Aortic smooth muscle cell (primary cell): Measurements from ENCODE around the gene RELB. TPM values are rescaled to one million over a fixed set of nuclear protein-coding genes. Genes with fewer than 3 reads are reported as not detected.

Source experiments
- total RNA-seq: library from RNA; depleted of rRNA; stranded (reverse); fragments of >200 nt; gene quantifications from 2 replicates; pipeline ENCODE4 v1.2.3, GENCODE V29; 2014

The RELB gene, protein sequence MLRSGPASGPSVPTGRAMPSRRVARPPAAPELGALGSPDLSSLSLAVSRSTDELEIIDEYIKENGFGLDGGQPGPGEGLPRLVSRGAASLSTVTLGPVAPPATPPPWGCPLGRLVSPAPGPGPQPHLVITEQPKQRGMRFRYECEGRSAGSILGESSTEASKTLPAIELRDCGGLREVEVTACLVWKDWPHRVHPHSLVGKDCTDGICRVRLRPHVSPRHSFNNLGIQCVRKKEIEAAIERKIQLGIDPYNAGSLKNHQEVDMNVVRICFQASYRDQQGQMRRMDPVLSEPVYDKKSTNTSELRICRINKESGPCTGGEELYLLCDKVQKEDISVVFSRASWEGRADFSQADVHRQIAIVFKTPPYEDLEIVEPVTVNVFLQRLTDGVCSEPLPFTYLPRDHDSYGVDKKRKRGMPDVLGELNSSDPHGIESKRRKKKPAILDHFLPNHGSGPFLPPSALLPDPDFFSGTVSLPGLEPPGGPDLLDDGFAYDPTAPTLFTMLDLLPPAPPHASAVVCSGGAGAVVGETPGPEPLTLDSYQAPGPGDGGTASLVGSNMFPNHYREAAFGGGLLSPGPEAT
- 3.3 and 3.5 TPM in 2 replicates for total RNA-seq

DNA sequence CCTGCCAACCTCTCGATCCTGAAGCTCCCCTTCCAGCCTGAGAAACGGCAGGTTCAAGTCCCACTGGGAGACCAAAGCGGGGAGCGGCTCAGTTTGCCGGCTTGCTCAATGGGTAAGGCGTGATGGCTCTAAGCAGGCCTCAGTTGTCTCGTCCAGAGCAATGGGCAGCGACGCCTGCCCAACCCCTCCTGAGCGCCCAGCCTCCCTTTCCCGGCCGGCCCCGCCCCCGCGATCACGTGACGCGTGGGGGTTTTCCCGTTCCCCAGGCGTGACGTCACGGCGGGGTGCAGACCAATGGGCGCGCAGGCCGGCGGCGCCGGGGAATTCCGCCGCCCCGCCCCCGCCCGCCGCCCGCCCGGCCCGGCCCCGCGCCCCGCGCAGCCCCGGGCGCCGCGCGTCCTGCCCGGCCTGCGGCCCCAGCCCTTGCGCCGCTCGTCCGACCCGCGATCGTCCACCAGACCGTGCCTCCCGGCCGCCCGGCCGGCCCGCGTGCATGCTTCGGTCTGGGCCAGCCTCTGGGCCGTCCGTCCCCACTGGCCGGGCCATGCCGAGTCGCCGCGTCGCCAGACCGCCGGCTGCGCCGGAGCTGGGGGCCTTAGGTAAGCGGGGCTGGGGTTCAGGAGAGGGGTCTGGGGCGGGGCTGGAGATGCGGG lies at the start of gene RELB:
Gene RELB, plus strand, starts transcription at position 378 of the 653 bp plus-strand sequence. Its CDS starts 116 bp downstream, at position 494.

DNA sequence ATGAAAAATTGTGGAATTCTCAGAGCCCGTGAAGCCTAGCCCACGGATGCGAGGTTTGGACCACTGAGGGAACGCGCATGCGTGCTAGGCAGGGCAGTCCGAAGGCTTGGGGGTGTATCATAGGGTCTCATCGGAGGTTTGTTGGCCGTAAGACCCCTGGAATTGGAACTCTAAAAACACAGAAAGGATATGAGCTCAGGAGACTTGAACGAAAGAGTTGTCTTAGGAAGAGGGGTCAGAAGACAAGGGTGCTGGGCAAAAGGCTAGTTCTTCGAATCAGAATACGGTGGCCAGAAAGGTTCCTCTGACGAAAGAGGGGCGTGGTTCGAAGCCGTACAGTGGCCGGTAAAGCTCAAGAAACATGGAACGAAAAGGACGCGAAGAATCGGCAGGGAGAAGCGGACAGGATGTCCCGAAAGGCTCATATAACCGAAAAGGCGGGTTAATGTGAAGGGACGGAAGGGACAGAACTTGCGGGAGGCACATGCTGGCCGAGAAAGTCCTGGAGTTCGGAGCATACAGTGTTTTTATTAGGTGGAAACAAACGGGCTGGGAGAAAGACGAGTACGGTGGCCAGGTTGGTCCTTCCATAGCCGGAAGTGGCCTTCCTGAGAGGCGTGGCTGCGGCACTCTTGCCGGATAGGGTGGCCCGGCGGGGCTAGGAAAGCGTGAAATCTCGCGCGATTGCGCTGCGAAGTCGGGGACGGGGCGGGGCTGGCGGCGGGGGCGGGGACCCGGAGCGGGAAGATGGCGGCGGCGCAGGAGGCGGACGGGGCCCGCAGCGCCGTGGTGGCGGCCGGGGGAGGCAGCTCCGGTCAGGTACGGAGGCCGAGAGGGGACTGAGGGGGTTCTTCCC lies 46.4 kb upstream of the RELB start, which contains the start of gene CLPTM1:
Gene CLPTM1, plus strand, starts transcription at position 732 of the 856 bp plus-strand sequence. Its CDS starts 16 bp downstream, at position 748.

DNA sequence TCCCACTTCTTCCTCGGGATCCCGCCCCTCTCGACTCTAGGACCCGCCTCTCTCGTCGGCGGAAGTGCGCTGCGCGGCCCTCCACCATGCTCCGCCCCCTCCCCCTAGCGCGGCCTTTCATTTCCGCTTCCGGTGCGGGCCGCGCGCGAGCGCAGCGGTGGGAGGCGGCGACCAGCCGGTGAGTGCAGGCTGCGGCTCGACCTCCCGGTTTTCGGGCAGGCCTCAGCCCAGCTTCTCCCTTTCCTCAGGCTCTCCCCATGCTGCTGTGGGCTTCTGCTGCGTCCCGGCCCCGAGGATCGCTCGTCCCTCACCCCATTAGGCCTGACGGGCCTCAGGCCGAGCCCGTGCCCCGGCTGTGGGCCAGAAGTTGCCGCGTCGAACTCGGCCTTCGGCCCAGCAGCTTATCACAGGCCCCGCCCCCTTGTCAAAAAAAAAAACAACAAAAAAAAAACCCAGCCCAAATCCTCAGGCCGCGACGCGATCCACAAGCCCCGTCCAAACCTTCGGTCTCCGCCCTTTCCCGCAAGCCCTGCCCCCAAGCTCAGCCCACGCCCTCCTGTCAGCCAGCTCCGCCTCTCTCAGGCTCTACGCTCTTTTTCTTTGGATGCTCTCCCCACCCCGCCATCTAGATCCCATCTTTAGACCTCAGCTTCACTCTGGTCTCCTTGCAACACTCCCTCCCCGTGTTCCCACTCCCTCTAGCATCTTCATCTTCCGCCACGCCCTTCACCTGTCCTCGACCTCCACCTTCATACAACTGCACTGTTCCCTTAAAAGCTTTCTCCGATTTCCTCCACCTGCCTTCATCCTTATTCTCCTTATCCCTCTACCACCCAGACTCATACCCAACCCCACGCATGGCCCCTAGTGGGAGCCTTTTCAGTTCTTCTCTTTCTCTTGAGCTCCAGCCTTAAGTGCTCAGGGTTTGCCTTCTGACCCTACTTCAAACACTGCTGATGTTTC lies 37.9 kb downstream of the RELB start, which contains the start of gene CLASRP:
Gene CLASRP, plus strand, starts transcription at position 115 of the 963 bp plus-strand sequence. CDS start 1,168 bp downstream, outside the sequence.

DNA sequence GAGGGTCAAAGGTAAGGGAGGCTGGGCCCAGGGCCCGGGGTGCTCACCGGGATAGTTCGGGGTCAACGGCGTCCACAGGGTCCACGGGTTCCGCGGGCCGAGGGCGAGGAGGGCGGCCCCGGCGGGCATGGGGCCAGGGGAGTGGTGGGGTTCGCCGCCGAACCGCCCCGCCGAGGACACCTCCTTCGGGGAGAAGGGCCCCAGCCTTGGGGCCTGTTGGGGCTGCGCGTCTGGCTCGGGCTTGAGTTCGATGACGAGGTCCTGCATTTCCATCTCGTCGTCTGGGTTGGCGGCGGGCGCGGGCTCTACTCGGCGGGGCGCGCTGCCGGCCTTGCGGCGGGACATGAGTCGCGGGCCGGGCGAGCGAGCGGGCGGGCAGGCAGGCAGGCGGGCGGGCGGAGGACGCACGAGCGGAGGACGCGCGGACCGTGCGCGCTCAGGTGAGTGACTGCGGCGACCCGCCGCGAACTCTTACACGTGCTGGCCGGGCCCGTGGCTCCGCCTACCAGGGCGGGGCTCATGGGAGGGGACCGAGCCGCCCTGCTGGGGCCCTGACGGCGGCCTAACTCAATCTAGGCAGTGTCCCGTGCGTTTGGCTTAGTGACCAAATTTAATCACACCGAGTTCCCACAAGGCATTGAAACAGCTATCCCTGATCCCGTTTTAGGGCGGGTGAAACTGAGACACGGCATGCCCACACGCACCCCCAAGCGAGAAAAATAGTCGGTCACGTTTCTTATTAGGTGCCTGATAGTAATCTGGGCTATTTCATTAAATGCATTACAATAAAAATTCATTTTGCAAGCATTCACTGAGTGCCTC lies 75.0 kb downstream of the RELB start, which contains the start of gene ZNF296:
Gene ZNF296, minus strand, starts transcription at position 450 of the 822 bp plus-strand sequence. Its CDS starts 105 bp downstream, at position 345.

DNA sequence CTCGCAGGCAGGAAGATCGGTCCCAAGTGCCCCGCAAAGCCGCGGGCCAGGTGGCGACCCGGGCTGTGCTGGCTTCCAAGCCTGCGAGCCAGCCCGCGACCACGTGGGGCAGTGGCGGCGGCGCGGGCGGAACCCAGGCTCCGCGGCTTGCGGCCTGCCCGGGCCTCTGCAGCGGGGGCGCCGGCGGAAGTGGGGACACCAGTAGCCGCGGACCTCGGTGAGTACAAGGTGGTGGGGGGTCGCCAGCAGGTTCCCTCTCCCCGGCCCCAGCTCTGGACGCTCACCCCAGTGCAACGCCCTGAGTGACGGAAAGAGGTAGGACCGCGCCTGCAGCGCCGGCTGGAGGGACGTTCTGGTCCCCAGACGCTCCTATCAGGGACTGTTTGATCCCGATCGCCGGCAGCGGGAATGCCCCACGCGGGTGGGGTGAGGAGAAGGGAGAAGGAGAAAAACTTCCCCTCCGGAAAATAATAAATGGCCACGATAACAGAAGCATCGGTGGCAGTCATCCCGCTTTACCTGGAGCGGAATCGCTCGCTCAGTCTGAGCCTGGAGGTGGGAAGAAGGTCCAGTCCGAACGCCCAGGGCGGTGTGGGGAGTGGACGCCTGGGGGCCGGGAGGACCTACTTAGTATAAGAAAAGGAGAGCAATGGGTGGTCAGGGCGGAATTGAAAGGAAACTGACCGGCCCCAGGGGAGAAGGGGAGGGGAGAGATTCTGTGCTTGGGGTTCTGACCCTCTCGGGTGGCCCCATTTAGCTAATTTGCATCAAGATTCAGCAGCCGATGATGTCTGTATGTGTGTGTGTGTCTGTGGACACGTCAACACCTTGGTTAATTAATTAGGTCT lies 78.0 kb downstream of the RELB start, which contains the start of gene GEMIN7:
Gene GEMIN7, plus strand, starts transcription at position 198 of the 848 bp plus-strand sequence. CDS start 10,855 bp downstream, outside the sequence.

Other genes with a start within 250 kb of the RELB start
- not detected in 2 replicates for gene CBLC, start 223.6 kb upstream of the RELB start, total RNA-seq
- gene BCAM, start 192.4 kb upstream of the RELB start, total RNA-seq: 7.3 and 30.0 TPM in 2 replicates
- gene NECTIN2, start 155.2 kb upstream of the RELB start, total RNA-seq: 51.3 and 58.1 TPM in 2 replicates
- gene TOMM40, start 110.2 kb upstream of the RELB start, total RNA-seq: 24.0 and 42.1 TPM in 2 replicates
- gene APOE, start 95.7 kb upstream of the RELB start, total RNA-seq: 0.50 and 2.2 TPM in 2 replicates
- gene APOC1, start 86.9 kb upstream of the RELB start, total RNA-seq: 0.56 and 0.79 TPM in 2 replicates
- not detected in 2 replicates for gene APOC4, start 59.2 kb upstream of the RELB start, total RNA-seq
- gene APOC2, start 55.4 kb upstream of the RELB start, total RNA-seq: not detected in 2 replicates
- 37.8 and 38.0 TPM in 2 replicates for gene CLPTM1, start 46.1 kb upstream of the RELB start, total RNA-seq
- gene CLASRP, start 37.6 kb downstream of the RELB start, total RNA-seq: 11.5 and 12.9 TPM in 2 replicates
- 0.25 TPM in 1 of 2 replicates, not detected in the other for gene ZNF296, start 75.0 kb downstream of the RELB start, total RNA-seq
- 9.5 and 11.6 TPM in 2 replicates for gene GEMIN7, start 77.8 kb downstream of the RELB start, total RNA-seq
- gene PPP1R37, start 91.7 kb downstream of the RELB start, total RNA-seq: 19.6 and 20.3 TPM in 2 replicates
- gene NKPD1, start 159.5 kb downstream of the RELB start, total RNA-seq: 0.06 and 0.26 TPM in 2 replicates
- 6.5 and 7.5 TPM in 2 replicates for gene TRAPPC6A, start 176.8 kb downstream of the RELB start, total RNA-seq
- gene BLOC1S3, start 177.3 kb downstream of the RELB start, total RNA-seq: 2.8 and 3.5 TPM in 2 replicates
- gene EXOC3L2, start 243.9 kb downstream of the RELB start, total RNA-seq: not detected in 2 replicates
- gene MARK4, start 249.8 kb downstream of the RELB start, total RNA-seq: 9.5 and 18.3 TPM in 2 replicates